ENCODE results near the gene TUBA3D.
"Not testable (repeated sequence)": the region's sequence is repeated elsewhere in the genome, so short reads cannot be mapped to it uniquely, and the experiment has no call there.

Gene TUBA3D

DNA sequence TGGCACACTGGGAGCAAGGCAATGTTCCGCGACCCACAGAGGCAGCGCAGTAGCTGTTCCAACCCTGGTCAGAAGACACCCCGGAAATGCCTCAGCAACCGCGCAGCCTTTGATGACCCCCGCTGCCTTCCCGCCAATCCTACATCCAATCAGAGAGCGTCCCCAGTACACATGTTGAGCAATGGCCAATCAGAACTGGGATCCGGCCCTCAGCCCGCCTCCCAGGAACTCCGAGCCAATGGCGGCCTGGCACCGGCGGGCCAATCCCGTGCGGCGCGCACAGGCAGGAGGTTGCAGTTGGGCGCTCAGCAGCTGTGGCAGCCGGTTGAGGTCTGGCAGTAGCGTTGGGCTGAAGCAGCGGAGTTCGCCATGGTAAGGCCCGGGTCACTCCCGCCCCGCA, at the start of gene TUBA3D:
Gene TUBA3D, plus strand, starts transcription at position 289 of the 400 bp plus-strand sequence. Its CDS starts 81 bp downstream, at position 370.
- no peak for DNase-seq

DNA sequence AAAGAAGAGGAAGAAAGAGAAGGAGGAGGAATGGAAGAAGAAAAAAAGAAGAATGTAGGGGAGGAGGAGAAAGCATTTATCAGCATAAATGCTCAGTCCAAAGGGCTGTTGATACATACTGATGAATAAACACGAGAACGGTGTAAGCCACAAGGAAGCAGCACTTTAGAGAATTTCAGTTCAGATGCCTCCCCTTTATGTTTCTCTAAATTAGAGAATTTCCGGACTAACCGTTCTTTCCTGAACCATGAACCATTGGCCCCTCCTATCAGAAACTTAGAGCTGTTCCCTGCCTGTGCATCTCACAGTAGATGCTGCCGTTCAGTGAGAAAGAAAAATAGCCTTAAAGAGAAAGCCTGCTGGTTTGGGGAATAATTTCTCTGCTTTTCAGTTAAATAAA, 49.2 kb upstream of the TUBA3D start:
- no peak for DNase-seq

DNA sequence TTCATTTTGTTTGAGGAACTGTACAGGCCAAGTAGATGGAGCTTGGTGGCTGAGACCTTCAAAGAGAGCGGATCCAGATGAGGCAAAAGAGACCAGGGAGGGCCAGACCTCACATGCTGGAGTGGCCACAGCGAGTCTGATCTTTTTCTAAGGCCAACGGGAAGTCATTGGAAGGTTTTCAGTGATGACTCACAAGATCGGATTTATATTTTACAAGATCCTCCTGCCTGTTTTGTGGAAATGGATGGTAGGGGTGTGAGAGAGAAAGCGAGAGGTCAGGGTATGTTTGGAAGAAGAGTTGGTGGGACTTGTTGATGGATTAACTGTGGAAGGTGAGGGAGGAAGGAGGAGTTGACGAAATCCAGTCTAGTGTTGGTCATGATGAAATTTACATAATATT, 44.6 kb upstream of the TUBA3D start:
- no peak for DNase-seq

DNA sequence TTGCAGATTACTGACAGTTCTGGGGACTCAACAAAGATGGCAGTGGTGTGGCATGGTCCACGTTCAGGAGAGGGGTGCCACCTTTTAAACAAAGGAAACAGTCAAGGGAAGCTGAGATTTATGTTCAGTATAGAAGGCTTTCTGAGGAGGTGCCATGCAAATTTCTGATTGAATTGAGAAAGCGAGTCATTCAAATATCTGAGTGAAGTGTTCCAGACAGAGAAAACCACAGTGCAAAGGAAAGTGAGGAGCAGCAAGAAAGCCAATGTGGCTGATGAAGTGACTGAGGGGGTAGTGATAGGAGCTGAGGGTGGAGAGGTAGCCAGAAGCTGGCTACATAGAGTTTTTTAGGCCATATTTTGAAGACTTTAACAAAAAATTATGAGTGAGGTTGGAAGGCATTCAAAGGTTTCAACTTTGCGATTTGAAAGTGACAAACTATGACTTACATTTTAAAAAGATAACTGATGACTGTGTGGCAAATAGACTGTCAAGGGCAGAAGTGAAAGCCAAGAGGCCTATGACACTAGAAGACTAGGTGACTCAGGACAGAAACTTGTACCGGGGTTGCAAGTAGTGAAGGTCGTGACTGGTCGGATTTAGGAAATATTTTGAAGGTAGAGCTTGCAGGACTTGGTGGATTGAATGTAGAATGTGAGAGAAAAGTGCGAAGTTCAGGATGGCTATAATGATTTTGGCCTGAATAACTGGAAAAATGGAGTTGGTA, 35.0 kb upstream of the TUBA3D start:
- not testable (repeated sequence) for DNase-seq

DNA sequence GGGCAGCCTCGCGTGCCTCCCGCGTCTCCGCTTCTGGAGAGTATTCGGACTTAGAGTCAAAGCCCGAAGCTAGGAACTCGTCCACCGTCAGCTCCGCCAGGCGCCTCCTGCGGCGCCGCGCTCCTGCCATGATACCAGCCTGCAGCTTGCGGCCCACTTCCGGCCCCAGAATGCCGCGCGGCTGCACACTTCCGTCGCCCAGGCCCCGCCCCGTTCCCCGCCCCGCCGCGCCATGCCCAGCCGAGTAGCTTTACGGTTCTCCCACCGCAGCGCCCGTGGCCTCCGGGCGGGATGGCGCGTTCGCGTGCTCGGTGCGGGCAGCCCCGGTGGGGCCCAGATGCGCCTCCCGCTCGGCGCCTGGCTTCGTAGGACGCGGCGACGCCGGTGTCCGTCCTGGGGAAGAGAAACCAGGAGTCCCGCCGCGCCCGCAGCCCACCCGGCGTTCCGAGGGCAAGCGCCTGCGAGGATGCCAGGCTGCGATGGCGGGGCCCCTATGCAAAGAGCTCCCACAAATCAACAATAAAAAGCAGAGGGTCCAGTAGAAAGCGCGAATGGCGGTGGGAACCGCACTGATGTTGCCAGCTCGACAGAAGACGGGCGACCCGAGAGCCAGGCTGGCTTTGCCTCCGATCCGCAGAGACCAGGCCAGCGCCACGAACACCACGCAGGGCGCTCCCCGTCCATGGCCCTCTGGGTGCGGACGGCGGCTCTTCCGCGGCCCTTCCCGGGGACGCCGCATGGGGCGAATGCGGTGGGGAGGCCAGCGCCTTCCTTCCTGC, 31.0 kb upstream of the TUBA3D start:
- not testable (repeated sequence) for DNase-seq

DNA sequence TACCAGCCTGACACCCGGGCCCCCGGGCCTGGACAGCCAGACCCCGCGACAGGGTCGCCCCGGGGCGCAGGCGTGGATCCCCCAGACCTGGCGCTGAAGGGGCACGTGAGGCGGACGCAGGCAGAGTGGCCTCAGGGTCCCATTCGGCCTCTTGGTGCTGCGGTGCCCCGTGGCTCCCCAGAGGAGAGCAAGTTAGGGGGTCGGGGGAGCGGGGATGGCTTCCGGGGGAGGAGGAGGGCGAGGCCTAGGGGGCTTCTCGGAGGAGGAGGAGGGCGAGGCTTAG, 30.5 kb upstream of the TUBA3D start:
- DNase-seq: not testable (repeated sequence)

DNA sequence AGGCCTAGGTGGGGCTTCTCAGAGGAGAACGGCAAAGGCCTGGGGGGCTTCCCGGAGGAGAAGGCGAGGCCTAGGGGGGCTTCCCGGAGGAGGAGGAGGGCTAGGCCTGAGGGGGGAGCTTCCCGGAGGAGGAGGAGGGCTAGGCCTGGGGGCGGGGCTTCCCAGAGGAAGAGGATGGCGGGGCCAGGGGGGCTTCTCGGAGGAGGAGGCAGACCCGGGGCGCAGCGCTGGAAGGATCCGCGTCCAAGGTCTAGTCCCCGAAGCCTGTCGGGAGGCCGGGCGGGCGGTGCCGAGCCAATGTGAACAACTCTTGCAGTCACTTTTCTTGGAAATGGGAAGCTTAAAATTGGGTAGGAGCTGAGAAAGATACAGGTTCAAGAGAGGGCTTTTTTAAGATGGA, 30.0 kb upstream of the TUBA3D start:
- DNase-seq: no peak

DNA sequence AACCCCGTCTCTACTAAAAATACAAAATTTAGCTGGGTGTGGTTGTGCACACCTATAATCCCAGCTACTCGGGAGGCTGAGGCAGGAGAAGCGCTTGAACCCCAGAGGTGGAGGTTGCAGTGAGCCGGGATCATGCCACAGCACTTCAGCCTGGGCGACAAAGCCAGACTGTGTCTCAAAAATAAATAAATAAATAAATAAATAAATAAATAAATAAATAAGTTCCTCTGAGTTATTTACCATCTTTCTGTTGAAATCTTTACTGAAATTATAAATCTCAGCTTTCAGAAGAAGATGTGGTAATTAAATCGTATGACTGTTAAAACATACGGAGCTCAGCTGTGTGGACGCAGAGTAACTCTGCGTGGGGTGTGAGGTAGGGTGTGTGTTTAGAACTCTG, 27.9 kb upstream of the TUBA3D start:
- DNase-seq: not testable (repeated sequence)

DNA sequence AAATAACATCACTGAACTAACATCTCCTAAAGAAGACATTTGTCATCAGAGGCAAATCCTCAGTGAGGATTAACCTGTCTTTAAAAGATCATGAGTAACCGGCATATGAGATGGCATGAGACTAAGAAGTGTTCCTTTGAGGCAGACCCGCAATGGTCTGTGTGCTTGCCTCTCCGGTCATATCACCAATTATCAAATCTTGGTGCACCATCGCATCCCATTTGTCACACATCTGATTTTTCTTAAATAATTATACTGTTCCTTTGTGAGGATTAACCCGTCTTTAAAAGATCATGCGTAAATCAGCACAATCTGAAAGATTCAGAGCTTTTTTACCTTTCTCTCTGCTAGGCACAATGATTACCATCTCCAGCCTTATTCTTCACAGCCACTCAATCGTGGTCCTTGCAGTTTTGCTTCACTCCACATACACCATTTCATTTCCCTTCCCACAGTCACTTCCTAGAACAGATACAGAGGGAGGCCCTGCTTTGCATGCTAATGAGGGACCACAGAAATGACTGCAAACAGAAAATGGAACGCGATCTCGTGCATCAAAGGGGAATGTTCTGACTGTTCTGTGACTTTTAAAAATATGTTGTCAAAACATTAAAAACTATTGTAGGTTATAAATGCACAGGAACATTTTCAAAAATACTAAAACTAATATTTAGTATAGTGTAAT, 24.5 kb upstream of the TUBA3D start:
- not testable (repeated sequence) for DNase-seq

DNA sequence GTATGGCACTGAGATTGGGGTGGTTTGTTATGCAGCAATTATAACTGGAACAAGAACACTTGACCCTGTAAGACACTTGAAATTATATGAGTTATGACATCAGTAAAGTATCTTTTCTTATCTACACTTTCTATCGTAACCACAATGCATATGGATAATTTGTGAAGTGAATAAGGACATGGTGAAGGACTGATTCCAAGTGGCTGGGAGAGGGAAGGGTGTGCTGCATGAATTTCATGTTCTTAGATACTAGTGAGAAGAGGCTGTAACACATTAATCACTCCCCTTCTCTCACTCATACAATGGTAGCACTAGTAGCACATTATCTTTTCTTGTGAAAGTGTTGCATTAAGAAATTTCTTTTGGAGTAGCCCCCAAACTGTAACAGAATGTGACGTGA, 21.0 kb upstream of the TUBA3D start:
- not testable (repeated sequence) for DNase-seq

DNA sequence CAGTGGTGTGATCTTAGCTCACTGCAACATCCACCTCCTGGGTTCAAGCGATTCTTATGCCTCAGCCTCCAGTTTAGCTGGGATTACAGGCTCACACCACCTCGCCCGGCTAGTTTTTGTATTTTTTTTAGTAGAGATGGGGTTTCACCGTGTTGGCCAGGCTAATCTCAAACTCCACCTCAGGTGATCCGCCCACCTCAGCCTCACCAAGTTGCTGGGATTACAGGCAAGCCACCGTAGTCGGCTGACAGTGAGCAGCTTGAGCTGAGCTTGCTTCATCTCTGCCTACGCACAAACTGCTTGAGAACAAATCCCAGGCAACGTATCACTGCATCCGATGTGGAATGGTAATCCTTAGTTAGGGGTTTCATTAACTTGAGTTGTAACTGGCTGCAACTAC, 8.2 kb upstream of the TUBA3D start:
- DNase-seq: not testable (repeated sequence)

DNA sequence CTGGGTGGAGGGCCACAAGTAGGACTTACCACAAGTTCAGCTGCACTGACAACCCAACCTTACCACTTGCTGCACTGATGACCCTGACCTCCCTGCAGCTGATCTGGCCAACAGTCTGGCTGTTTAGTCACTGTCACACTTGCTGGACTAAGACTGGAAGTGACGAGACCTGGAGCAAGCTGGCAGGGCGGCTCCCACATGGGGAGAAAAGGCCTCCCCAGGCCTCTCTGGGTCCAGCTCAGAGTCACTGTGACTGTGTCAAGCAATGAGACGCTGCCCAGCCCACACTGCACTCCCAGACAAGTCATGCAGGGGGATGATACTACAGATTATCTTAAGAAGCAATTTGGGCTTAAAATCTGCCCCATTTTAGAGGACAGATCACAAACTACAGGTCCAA, 5.0 kb upstream of the TUBA3D start:
- not testable (repeated sequence) for DNase-seq

DNA sequence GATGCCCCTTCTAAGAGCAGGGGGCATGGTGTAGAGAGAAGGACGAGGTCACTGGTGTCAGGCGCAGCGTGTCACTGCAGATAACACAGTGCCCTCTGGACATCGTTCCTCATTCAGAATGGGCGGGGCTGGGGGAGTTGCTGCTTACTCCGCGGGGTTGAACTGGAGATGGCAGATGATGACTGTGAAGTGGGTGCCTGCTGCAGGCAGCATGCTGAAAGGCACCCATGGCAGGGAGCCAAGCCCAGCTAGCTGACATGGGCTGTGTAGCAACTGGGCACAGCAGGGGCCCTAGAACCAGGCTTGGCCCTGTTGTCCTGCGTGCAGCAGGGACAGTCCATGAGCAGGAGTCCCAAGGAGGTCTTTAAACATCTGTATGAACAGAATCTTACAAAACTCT, 4.3 kb upstream of the TUBA3D start:
- DNase-seq: not testable (repeated sequence)

DNA sequence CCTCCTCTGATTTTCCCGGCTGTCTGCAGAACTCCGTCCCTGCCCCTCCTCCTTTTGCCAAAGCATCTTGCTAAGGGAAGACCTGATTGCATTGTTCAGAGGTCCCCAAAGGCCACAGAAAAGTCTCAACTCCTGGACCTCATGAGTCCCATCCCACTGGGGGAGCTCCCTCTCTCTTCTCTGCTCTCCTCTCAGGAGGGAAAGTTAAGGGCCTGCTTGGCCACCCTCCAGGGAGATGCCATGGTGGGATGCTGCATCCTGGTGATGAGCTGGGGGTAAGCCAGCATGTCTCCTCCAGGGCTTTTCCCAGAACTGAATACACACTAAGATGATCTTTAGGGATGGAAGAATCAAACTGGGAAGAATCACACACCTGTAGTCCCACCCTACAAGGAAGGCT, 2.7 kb upstream of the TUBA3D start:
- not testable (repeated sequence) for DNase-seq

DNA sequence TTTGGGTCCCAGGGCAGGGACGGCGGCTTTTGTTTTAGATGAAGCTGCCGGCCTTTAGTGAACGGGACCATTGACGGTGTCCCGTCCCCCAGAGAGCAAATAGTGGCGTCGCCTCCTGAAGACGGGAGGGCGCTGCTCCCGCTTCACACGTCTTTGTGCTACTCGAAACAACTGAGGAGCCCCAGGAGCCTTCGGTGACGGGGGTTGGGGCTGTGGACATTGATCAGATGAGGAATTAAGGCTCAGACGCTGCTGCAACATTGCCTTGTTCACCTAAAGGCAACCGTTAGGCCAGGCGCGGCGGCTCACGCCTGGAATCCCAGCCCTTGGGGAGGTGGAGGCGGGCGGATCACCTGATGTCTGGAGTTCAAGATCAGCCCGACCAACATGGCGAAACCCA, 444 bp downstream of the TUBA3D start:
- not testable (repeated sequence) for DNase-seq

DNA sequence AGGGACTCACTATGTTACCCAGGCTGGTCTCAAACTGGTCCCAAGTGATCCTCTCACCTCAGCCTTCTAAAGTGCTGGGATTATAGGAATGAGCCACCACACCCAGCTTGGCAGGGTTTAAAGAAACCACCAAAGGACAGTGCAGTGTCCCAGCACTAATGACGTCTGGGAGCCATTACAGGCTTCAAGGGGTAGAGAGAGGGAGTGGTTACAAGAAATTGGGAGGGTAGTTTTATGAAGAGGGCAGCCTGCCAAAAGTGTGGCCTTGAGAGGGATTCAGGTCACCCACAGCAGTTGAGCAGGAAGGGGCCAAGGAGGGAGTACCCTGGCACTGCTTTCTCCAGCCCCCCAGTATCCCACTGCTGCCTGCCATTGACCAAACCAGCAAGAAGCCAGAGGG, 1.3 kb downstream of the TUBA3D start:
- DNase-seq: not testable (repeated sequence)

DNA sequence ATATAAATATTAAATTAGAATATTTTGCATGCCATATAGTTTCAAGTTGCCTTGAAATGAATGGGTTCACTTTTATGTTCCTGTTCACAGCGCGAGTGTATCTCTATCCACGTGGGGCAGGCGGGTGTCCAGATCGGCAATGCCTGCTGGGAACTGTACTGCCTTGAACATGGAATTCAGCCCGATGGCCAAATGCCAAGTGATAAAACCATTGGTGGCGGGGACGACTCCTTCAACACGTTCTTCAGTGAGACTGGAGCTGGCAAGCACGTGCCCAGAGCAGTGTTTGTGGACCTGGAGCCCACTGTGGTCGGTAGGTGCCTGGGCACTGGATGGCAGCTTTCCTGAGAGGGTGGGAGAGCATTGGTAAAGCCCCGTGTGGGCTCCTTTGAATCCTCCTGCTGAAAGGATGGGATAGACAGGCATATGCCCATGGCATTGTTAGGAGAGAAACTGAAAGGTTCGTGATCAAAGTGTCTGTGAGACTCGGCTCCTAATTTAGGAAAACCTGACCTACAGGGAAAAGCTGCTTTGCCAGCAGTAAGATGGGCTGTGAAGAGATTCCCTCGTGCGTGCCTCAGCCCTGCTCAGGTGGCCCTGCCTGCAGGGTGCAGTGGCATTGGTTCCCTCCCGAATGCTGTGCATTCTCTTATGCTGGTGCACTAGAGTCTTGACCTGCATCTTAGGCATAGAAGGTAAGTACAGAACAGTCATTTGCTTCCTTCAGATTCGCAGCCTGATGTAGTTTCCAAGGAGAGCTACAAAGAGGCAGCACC, 2.3 kb downstream of the TUBA3D start:
- DNase-seq: not testable (repeated sequence)

DNA sequence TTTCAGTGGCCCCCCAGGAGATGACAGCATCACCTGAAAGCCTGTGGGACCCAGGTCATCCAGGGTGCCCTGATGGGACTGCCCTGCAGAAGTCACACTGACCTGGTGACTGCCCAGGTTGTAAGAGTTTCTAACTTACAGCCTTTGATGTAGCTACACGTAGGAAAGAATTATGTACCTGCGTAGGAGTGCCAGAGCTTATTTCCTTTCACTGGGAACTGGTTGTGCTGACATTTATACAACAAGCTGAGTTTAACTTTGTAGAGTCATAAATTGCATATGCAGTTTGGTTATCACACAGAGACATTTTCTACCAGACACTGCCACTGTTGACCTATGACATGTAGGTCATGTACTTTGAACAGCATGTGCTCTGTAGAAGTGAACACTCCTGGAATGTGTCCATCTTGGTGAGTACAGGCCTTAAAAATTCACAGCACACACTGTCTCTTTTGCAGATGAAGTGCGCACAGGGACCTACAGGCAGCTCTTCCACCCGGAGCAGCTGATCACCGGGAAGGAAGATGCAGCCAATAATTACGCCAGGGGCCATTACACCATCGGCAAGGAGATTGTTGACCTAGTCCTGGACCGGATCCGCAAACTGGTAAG, 3.0 kb downstream of the TUBA3D start:
- not testable (repeated sequence) for DNase-seq

DNA sequence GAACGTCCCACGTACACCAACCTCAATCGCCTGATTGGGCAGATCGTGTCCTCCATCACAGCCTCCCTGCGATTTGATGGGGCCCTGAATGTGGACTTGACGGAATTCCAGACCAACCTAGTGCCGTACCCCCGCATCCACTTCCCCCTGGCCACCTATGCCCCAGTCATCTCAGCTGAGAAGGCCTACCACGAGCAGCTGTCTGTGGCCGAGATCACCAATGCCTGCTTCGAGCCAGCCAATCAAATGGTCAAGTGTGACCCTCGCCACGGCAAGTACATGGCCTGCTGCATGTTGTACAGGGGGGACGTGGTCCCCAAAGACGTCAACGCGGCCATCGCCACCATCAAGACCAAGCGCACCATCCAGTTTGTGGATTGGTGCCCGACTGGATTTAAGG, 4.4 kb downstream of the TUBA3D start:
- not testable (repeated sequence) for DNase-seq

DNA sequence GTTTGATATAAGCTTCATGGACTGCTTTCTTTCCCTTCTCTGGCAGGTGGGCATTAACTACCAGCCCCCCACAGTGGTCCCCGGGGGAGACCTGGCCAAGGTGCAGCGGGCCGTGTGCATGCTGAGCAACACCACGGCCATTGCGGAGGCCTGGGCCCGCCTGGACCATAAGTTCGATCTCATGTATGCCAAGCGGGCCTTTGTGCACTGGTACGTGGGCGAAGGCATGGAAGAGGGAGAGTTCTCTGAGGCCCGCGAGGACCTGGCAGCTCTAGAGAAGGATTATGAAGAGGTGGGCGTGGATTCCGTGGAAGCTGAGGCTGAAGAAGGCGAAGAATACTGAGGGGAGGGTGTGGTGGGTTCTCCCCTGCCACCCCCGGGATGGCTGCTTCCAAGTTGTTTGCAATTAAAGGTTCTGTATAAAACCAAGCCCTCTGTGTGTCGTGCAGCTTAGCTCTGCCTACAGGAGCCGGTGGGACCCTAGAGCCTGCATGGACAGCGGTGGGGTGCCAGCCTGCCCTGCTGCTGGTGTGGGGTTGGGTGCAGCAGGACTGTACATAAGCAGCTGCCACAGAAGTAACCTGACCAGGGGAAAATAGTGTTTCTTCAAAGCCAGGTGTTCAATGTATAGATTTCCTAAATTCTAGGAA, 6.7 kb downstream of the TUBA3D start:
- DNase-seq: not testable (repeated sequence)
